T-cell (primary cell): ENCODE results near the gene PLAC8. TPM values are rescaled to one million over a fixed set of nuclear protein-coding genes. Genes with fewer than 3 reads are reported as not detected.
"Not testable (repeated sequence)": the region's sequence is repeated elsewhere in the genome, so short reads cannot be mapped to it uniquely, and the experiment has no call there.

Source experiments
- ATAC-seq, 4 experiments: fragments of 200-7000 bp in 3 of 4; fragments of 150-1000 bp in 1 of 4; cut with Tn5 transposase; replicated peaks in 1 of 4; 1 replicate in 3 of 4; 2 replicates in 1 of 4; pipeline ENCODE4 v1.10.0; 2021; ENCODE audit warnings: moderate library complexity in 3 of 4, mild to moderate bottlenecking in 2 of 4, moderate number of reproducible peaks in 1 of 4
- CTCF ChIA-PET, 2 donors: fragments of 300-600 bp; sonication (Branson Sonifier 250); formaldehyde crosslinking; loops; one replicate each; lab custom pipeline; 2022; ENCODE audit warnings: antibody characterized with exemption in 2 of 2; lab: Charles Lee
- POLR2A ChIA-PET, 2 donors: fragments of 300-600 bp; sonication (Branson Sonifier 250); formaldehyde crosslinking; loops; one replicate each; lab custom pipeline; 2022; ENCODE audit warnings: antibody characterized with exemption in 2 of 2; lab: Charles Lee
- DNase-seq, 35 experiments: peaks; one replicate each; pipeline versions ENCODE4 v3.0.0 to v3.0.0-alpha.2; 2013 to 2023
- H3K27ac ChIP-seq: one replicate; pipeline ENCODE4 v1.5.1; 2013; ENCODE audit warnings: low read length
- H3K27me3 ChIP-seq, 2 experiments: replicated peaks in 1 of 2; 1 replicate in 1 of 2; 2 replicates in 1 of 2; pipeline versions ENCODE4 v1.6.1 to v1.7.0; 2013; ENCODE audit warnings: low read length in 1 of 2, mixed read lengths in 1 of 2; ENCODE audit not compliant: control insufficient read depth in 2 of 2, insufficient read depth in 2 of 2; ENCODE audit errors: extremely low read depth in 1 of 2
- H3K36me3 ChIP-seq, 2 donors: 1 replicate in 1 of 2; 2 replicates in 1 of 2; pipeline versions ENCODE4 v1.6.1 to v1.7.0; 2013; ENCODE audit warnings: low read length in 1 of 2; ENCODE audit not compliant: control insufficient read depth in 2 of 2, insufficient read depth in 1 of 2; ENCODE audit errors: extremely low read depth in 1 of 2
- H3K4me1 ChIP-seq, 2 experiments: 1 replicate in 1 of 2; 2 replicates in 1 of 2; pipeline versions ENCODE4 v1.6.1 to v1.7.0; 2013; ENCODE audit warnings: low read length in 2 of 2, mixed read lengths in 1 of 2; ENCODE audit not compliant: insufficient read depth in 2 of 2, control insufficient read depth in 1 of 2; ENCODE audit errors: extremely low read depth in 1 of 2
- H3K4me3 ChIP-seq, 2 donors: 1 replicate in 1 of 2; 2 replicates in 1 of 2; pipeline versions ENCODE4 v1.5.1 to v1.7.0; 2013; ENCODE audit warnings: mild to moderate bottlenecking in 2 of 2, low read length in 1 of 2, moderate library complexity in 1 of 2; ENCODE audit not compliant: control insufficient read depth in 1 of 2; ENCODE audit errors: extremely low read depth in 1 of 2
- H3K9me3 ChIP-seq: 2 replicates; pipeline ENCODE4 v1.7.0; 2013
- H3K27ac Mint-ChIP-seq, 2 donors: one replicate each; pipeline ENCODE4 v1.8.0; 2020 to 2021; ENCODE audit warnings: mild to moderate bottlenecking in 2 of 2, mixed read lengths in 2 of 2
- H3K27me3 Mint-ChIP-seq, 2 donors: one replicate each; pipeline ENCODE4 v1.8.0; 2021 to 2022; ENCODE audit warnings: mixed read lengths in 2 of 2
- H3K36me3 Mint-ChIP-seq: one replicate; pipeline ENCODE4 v1.8.0; 2021; ENCODE audit warnings: mixed read lengths
- H3K4me1 Mint-ChIP-seq, 3 donors: one replicate each; pipeline ENCODE4 v1.8.0; 2020 to 2022; ENCODE audit warnings: mixed read lengths in 3 of 3, mild to moderate bottlenecking in 1 of 3
- H3K4me3 Mint-ChIP-seq, 3 donors: one replicate each; pipeline ENCODE4 v1.8.0; 2020 to 2022; ENCODE audit warnings: mild to moderate bottlenecking in 3 of 3, mixed read lengths in 3 of 3, moderate library complexity in 3 of 3
- H3K9me3 Mint-ChIP-seq, 3 donors: one replicate each; pipeline ENCODE4 v1.8.0; 2020 to 2022; ENCODE audit warnings: mixed read lengths in 3 of 3
- WGBS: methylation state at CpG from one replicate; pipeline ENCODE4 v1.1.5; 2013; ENCODE audit warnings: missing lambda C conversion rate; ENCODE audit not compliant: insufficient coverage; 5-methylcytosine and 5-hydroxymethylcytosine counted together
- total RNA-seq, 35 experiments: library from RNA in 6 of 35; stranded (reverse) in 6 of 35; fragments of 120-200 nt in 1 of 35; gene quantifications; one replicate each; pipeline versions ENCODE4 v1.2.1 to v1.2.4 and lab custom pipeline; 2013 to 2026

PLAC8 gene
- total RNA-seq, 5 donors from 2014 or later (not counting 1 experiment from before 2014, with no cell fraction given) = 124 to 318 (median 147) TPM

DNA sequence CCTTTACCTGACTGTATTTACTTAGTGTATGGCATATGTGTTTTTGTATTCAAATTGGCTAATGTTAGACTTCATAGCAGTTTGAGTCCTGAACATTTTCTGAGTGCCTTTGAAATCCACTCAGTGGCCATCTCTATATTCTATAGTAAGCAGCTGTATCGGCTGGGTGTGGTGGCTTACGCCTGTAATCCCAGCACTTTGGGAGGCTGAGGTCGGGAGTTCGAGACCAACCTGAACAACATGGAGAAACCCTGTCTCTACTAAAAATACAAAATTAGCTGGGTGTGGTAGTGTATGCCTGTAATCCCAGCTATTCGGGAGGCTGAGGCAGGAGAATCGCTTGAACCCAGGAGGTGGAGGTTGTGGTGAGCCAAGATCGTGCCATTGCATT is 2.8 kb downstream of the PLAC8 start:
- H3K4me1 ChIP-seq = peaks cover 28 to 49% of the 10 kb centered on the region in 2 experiments
- not testable (repeated sequence) for H3K9me3 ChIP-seq, H3K27me3 ChIP-seq, DNase-seq, H3K36me3 ChIP-seq, ATAC-seq, H3K27me3 Mint-ChIP-seq, H3K9me3 Mint-ChIP-seq
- peaks cover 52 to 64% (median 57%) of the 10 kb centered on the region in 3 donors for H3K4me1 Mint-ChIP-seq
- H3K36me3 Mint-ChIP-seq = peaks cover 18% of the 10 kb centered on the region
- H3K4me3 Mint-ChIP-seq = peak overlapping the region; percentile 81 to 97 (median 95)
- POLR2A ChIA-PET = interaction anchor here in 1 of 2 donors (0.6 to 1.0 kb wide), 3 partner anchors 101 to 652 kb away, joined by 3 read pairs; no protein-coding TSS in a partner anchor
- H3K27ac ChIP-seq = peak overlapping the region; percentile 79
- H3K27ac Mint-ChIP-seq = peak overlapping the region; percentile 92 to 98
- CTCF ChIA-PET = interaction anchor here (0.6 to 6.7 kb wide), 10 partner anchors 13 to 149 kb away, joined by 3 to 54 read pairs (median 12); no protein-coding TSS in a partner anchor
- H3K4me3 ChIP-seq = peak overlapping the region; percentile 49 to 76
- WGBS = no CpG with 5 or more reads among the region's 7 CpGs

DNA sequence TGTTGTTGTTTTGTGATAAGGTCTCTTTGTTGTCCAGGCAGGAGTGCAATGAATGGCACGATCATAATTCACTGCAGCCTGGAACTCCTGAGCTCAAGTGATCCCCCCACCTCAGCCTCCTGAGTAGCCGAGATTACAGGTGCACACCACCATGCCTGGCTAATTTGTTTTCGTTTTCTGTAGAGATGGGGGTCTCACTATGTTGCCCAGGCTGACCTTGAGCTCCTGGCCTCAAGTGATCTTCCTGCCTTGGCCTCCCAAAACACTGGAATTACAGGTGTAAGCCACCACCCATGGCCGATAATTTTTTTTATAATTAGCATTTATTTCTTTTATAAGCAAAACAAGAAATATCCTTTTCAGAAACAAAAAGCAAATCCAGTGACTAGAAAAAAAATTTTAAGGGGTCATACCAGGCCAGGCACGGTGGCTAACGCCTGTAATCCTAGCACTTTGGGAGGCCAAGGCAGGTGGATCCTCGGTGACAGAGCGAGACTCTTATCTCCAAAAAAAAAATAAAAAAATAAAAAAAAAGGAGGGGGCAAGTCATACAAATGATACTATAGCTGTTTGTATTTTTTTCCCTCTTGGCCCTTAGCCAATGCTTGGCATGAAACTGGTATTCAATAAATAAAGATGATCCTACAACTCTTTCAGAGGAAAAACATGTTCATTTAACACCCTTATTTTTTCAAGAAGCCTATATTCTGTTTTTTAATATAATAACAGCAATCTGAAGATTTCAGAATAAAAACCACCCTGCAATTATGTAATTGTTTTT is 3.4 kb downstream of the PLAC8 start:
- Histone ChIP-seq H3K36me3 (peaks cover 0 to 7% of the 10 kb centered on the region in 2 donors), H3K27ac (peak overlapping the region; percentile 79), H3K4me3 (peak overlapping the region; percentile 76 to 84), H3K27me3 (no peaks in the 10 kb centered on the region), H3K4me1 (peaks cover 28 to 54% of the 10 kb centered on the region in 2 experiments), H3K9me3 (no peaks in the 10 kb centered on the region)
- Mint-ChIP-seq H3K4me3 (peak overlapping the region; percentile 90 to 97 (median 95)), H3K27ac (peak overlapping the region; percentile 92 to 98), H3K36me3 (peaks cover 22% of the 10 kb centered on the region), H3K27me3 (no peaks in the 10 kb centered on the region), H3K9me3 (no peaks in the 10 kb centered on the region), H3K4me1 (peaks cover 52 to 69% (median 60%) of the 10 kb centered on the region in 3 donors)
- CTCF ChIA-PET = interaction anchor here (0.6 to 6.7 kb wide), 36 partner anchors 8 to 312 kb away, joined by 3 to 54 read pairs (median 5); partner anchors contain the start of genes COPS4 (in 1 of the 2) and COQ2 (in 1 of the 2)
- DNase-seq (peak in 1 of 35 experiments; percentile 31), ATAC-seq (no peak)
- POLR2A ChIA-PET = interaction anchor here (0.5 to 1.7 kb wide), 12 partner anchors 10 to 651 kb away, joined by 3 to 10 read pairs (median 4); partner anchors contain the start of genes COPS4 (in 1 of the 2) and COQ2 (in 1 of the 2)
- no CpG with 5 or more reads among the region's 8 CpGs for WGBS

DNA sequence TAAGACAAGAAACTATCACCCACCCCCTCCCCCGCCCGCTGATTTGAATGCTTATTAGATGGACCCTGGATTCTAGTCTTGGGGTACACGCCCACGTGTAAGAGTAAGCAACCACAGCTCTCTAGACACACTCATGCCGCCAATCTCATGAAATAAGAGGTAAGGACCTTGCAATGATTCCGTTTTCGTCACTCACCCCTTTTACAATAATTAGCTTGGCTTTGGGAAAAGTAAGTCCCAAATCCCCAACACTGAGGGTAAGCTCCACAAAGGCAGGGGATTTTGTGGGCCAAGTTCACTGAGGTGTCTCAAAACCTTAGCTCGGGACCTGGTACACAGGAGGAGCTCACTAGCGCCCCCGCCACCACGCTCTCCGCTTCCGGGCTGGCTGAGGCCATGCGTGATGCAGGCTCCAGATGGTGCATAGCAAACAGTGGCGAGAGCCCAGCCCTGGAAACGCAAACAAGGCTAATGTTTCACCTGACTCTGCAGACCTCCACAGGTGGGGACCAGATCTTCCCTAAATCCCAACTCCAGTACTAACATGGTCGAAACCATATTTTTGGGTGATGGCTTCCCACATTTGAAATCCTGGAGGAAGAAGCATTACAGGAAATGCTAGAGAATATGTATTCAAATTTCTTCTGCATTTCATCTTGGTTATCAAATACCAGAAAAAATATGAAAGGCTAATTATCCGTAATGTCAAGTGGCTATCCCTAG is 4.1 kb downstream of the PLAC8 start:
- Mint-ChIP-seq H3K4me3 (peak overlapping the region; percentile 90 to 95 (median 95)), H3K27ac (peak overlapping the region; percentile 92 to 98), H3K4me1 (peaks cover 51 to 65% (median 58%) of the 10 kb centered on the region in 3 donors), H3K36me3 (peaks cover 24% of the 10 kb centered on the region), H3K27me3 (no peaks in the 10 kb centered on the region), H3K9me3 (no peaks in the 10 kb centered on the region)
- H3K36me3 ChIP-seq = peaks cover 0 to 12% of the 10 kb centered on the region in 2 donors
- POLR2A ChIA-PET = interaction anchor here (0.5 to 1.7 kb wide), 15 partner anchors 9 to 331 kb away, joined by 3 to 12 read pairs (median 4); partner anchors contain the start of genes COPS4 (in 1 of the 2) and COQ2 (in 1 of the 2)
- CTCF ChIA-PET = interaction anchor here (0.6 to 6.7 kb wide), 46 partner anchors 9 to 1468 kb away, joined by 3 to 54 read pairs (median 5); partner anchors contain the start of genes COPS4 (in 1 of the 2), COQ2 (in 1 of the 2) and THAP9 (in 1 of the 2)
- H3K4me1 ChIP-seq = peaks cover 26 to 51% of the 10 kb centered on the region in 2 experiments
- no peaks in the 10 kb centered on the region for H3K27me3 ChIP-seq
- H3K9me3 ChIP-seq = no peaks in the 10 kb centered on the region
- DNase-seq (peak; percentile 75 to 93 (median 87)), ATAC-seq (peak; percentile 79 to 81 (median 80))
- peak overlapping the region; percentile 76 to 84 for H3K4me3 ChIP-seq
- WGBS = 0% methylated on average over 7 of the region's 18 CpGs
- peak overlapping the region; percentile 79 for H3K27ac ChIP-seq

DNA sequence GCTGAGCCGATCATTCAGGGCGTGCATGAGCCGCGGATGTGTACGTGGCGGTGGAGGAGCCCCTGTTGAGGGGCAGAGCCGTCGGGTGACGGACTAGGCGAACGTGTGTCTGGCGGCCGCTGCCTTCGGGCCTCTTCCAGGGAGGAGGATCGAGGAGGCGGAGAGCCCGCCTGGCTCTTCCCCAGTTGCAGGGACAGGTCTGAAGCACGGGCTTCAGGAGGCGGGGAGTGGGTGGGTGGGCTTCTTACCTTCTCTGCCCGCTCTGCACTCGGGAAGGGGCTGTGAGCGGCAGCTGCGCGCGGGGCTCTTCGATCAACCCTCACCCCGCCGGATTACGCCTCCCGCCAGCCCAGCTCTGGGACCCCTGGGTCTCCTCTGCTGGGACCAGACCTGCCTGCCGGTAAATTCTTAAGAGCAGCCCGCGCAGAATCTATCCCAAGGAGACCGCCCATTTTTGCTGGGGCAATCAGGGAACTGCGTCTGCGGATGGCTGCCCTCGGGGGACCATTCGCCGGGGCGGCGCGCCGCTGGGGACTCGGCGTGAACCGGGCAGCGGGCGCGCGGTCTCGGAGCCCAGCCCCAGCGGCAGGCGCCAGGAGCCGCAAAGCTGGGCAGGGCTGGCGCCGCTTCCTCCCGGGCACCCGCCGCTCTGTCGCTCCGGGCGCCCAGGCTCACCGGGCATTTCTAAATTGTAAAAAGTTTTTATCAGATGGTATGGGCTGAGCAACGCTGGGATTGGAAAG is 4.9 kb downstream of the PLAC8 start:
- Histone ChIP-seq H3K9me3 (no peaks in the 10 kb centered on the region), H3K4me3 (peak overlapping the region; percentile 76 to 84), H3K36me3 (peaks cover 0 to 19% of the 10 kb centered on the region in 2 donors), H3K4me1 (peaks cover 20 to 55% of the 10 kb centered on the region in 2 experiments), H3K27me3 (no peaks in the 10 kb centered on the region), H3K27ac (peak overlapping the region; percentile 79)
- Mint-ChIP-seq H3K4me1 (peaks cover 51 to 65% (median 58%) of the 10 kb centered on the region in 3 donors), H3K27ac (peak overlapping the region; percentile 94 to 98), H3K27me3 (no peaks in the 10 kb centered on the region), H3K36me3 (peaks cover 31% of the 10 kb centered on the region), H3K4me3 (peak overlapping the region; percentile 90 to 95 (median 95)), H3K9me3 (no peaks in the 10 kb centered on the region)
- POLR2A ChIA-PET = interaction anchor here (0.6 to 1.7 kb wide), 14 partner anchors 8 to 331 kb away, joined by 3 to 12 read pairs (median 4); partner anchors contain the start of genes COPS4 (in 1 of the 2) and COQ2 (in 1 of the 2)
- CTCF ChIA-PET = interaction anchor here (0.6 to 6.7 kb wide), 44 partner anchors 9 to 1469 kb away, joined by 3 to 54 read pairs (median 5); partner anchors contain the start of genes COPS4 (in 1 of the 2), COQ2 (in 1 of the 2) and THAP9 (in 1 of the 2)
- peak in 23 of 35 experiments; percentile 9 to 59 (median 26) for DNase-seq
- peak; percentile 19 to 52 (median 40) for ATAC-seq
- under 1% methylated on average over 51 of the region's 64 CpGs for WGBS

DNA sequence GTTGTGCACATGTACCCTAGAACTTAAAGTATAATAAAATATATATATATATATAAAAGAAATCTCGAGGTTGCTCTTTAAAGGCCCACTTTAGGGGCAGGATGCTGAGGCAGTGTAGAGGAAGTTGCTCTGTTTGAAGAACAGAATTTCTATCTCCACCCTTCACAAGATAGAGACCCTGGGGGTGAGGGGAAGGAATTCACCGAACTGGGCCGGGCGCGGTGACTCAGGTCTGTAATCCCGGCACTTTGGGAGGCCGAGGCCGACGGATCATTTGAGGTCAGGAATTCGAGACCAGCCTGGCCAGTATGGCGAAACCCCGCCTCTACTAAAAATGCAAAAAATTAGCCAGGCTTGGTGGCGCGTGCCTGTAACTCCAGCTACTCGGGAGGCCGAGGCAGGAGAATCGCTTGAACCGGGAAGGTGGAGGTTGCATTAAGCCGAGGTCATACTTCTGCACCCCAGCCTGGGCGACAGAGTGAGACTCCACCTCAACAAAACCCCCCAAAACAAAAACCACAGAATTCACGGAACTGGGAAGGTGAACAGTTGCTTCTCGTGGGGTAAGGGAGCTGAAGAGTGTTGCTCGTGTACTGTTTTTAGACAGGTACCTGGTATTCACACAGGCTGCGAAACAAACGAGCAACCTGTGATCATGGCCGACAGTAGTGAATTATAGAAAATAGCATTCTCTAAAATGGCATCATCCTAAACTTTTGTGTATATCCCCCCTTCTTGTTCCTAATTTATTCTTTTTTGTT is 6.2 kb downstream of the PLAC8 start:
- Mint-ChIP-seq H3K27me3 (no peaks in the 10 kb centered on the region), H3K4me3 (peak overlapping the region; percentile 90 to 95 (median 95)), H3K9me3 (no peaks in the 10 kb centered on the region), H3K4me1 (peaks cover 58 to 68% (median 62%) of the 10 kb centered on the region in 3 donors), H3K27ac (peak overlapping the region; percentile 94 to 95), H3K36me3 (peaks cover 37% of the 10 kb centered on the region)
- Histone ChIP-seq H3K36me3 (peaks cover 0 to 32% of the 10 kb centered on the region in 2 donors), H3K27ac (peak overlapping the region; percentile 79), H3K4me1 (peaks cover 20 to 55% of the 10 kb centered on the region in 2 experiments), H3K4me3 (peak overlapping the region; percentile 76 to 84), H3K9me3 (no peaks in the 10 kb centered on the region), H3K27me3 (no peaks in the 10 kb centered on the region)
- ChIA-PET POLR2A (interaction anchor here (0.6 to 1.0 kb wide), 2 partner anchors 109 to 244 kb away, joined by 3 read pairs; no protein-coding TSS in a partner anchor), CTCF (interaction anchor here (0.6 to 1.4 kb wide), 6 partner anchors 37 to 143 kb away, joined by 3 to 12 read pairs (median 3); partner anchors contain the start of gene COPS4 (in 1 of the 2))
- peak; percentile 24 to 43 (median 36) for ATAC-seq
- 43% methylated on average over 10 of the region's 26 CpGs for WGBS
- DNase-seq = peak in 17 of 35 experiments; percentile 15 to 54 (median 27)
